IMR-90 (cell line): ENCODE measurements around the gene SGK1. TPM values are rescaled to one million over a fixed set of nuclear protein-coding genes. Genes with fewer than 3 reads are reported as not detected.

ENCODE experiments used
- ATAC-seq: fragments of 200-7000 bp; cut with Tn5 transposase; 2 replicates; pipeline ENCODE4 v1.9.1; 2020; ENCODE audit warnings: low read depth, mild to moderate bottlenecking, moderate library complexity
- BruUV-seq: library from RNA; stranded (reverse); fragments of 400-500 nt; replicated peaks from 2 replicates; lab custom pipeline; 2021; lab: Mats Ljungman, UMichigan
- CTCF ChIA-PET: fragments of 300-600 bp; formaldehyde crosslinking; extraction: SDS; loops from one replicate; lab custom pipeline; 2021; ENCODE audit warnings: antibody characterized with exemption; lab: Yijun Ruan, JAX
- POLR2A ChIA-PET: fragments of 300-600 bp; sonication (Branson Sonifier 250); formaldehyde crosslinking; loops from one replicate; lab custom pipeline; 2022; ENCODE audit warnings: antibody characterized with exemption; ENCODE audit not compliant: unreplicated experiment; lab: Charles Lee
- DNase-seq: peaks from one replicate; pipeline ENCODE4 v3.0.0; 2013
- H2AFZ ChIP-seq: replicated peaks from 2 replicates; pipeline ENCODE3; 2013; ENCODE audit warnings: low read length, mild to moderate bottlenecking; ENCODE audit not compliant: poor library complexity
- H2AK5ac ChIP-seq: 2 replicates; pipeline ENCODE4 v1.6.1; 2013; ENCODE audit warnings: low read depth, low read length, inconsistent platforms
- H2AK9ac ChIP-seq: replicated peaks from 2 replicates; pipeline ENCODE3; 2013; ENCODE audit warnings: mild to moderate bottlenecking, low read depth, low read length, moderate library complexity; ENCODE audit not compliant: poor library complexity
- H2BK120ac ChIP-seq: 2 replicates; pipeline ENCODE4 v1.6.1; 2013; ENCODE audit warnings: low read depth, low read length, inconsistent platforms
- H2BK15ac ChIP-seq: 3 replicates; pipeline ENCODE4 v1.6.1; 2013; ENCODE audit warnings: low read depth, low read length, inconsistent platforms
- H2BK20ac ChIP-seq: 2 replicates; pipeline ENCODE4 v1.6.1; 2013; ENCODE audit warnings: low read depth, mild to moderate bottlenecking, inconsistent platforms, low read length, moderate library complexity
- H2BK5ac ChIP-seq: 2 replicates; pipeline ENCODE4 v1.6.1; 2013; ENCODE audit warnings: mild to moderate bottlenecking, low read depth, low read length, inconsistent platforms; ENCODE audit not compliant: poor library complexity, severe bottlenecking
- H3K14ac ChIP-seq: replicated peaks from 2 replicates; pipeline ENCODE4 v1.6.1; 2013; ENCODE audit warnings: low read depth, low read length, inconsistent platforms
- H3K18ac ChIP-seq: 2 replicates; pipeline ENCODE4 v1.6.1; 2013; ENCODE audit warnings: low read depth, low read length, control low read depth
- H3K23ac ChIP-seq: 2 replicates; pipeline ENCODE4 v1.6.1; 2013; ENCODE audit warnings: low read depth, low read length, inconsistent platforms
- H3K27ac ChIP-seq: 2 replicates; pipeline ENCODE4 v1.5.1; 2013; ENCODE audit warnings: mild to moderate bottlenecking, control low read depth, low read length; ENCODE audit not compliant: insufficient read depth
- H3K27me3 ChIP-seq: 2 replicates; pipeline ENCODE4 v1.6.1; 2013; ENCODE audit warnings: low read length; ENCODE audit not compliant: control insufficient read depth, insufficient read depth
- H3K36me3 ChIP-seq: 2 replicates; pipeline ENCODE4 v1.6.1; 2013; ENCODE audit warnings: low read length, mixed read lengths; ENCODE audit not compliant: control insufficient read depth, insufficient read depth
- H3K4ac ChIP-seq: 2 replicates; pipeline ENCODE4 v1.6.1; 2013; ENCODE audit warnings: low read depth, low read length, inconsistent platforms
- H3K4me1 ChIP-seq: 2 replicates; pipeline ENCODE4 v1.6.1; 2013; ENCODE audit warnings: low read length, mixed read lengths; ENCODE audit not compliant: control insufficient read depth, insufficient read depth
- H3K4me2 ChIP-seq: 2 replicates; pipeline ENCODE4 v1.6.1; 2013; ENCODE audit warnings: low read depth, mild to moderate bottlenecking, control low read depth, low read length, moderate library complexity
- H3K4me3 ChIP-seq: 2 replicates; pipeline ENCODE4 v1.5.1; 2013; ENCODE audit warnings: low read depth, mild to moderate bottlenecking, control low read depth, low read length, moderate library complexity; ENCODE audit not compliant: insufficient read depth
- H3K56ac ChIP-seq: 2 replicates; pipeline ENCODE4 v1.6.1; 2013; ENCODE audit warnings: low read length, inconsistent platforms; ENCODE audit not compliant: insufficient read depth; ENCODE audit errors: extremely low read depth
- H3K79me1 ChIP-seq, 2 experiments: 2 replicates each; pipeline ENCODE4 v1.6.1; 2013; ENCODE audit warnings: low read length in 2 of 2, inconsistent platforms in 1 of 2, low read depth in 1 of 2
- H3K9ac ChIP-seq: 2 replicates; pipeline ENCODE4 v1.6.1; 2013; ENCODE audit warnings: low read depth, low read length, control low read depth
- H3K9me1 ChIP-seq: 2 replicates; pipeline ENCODE4 v1.6.1; 2013; ENCODE audit warnings: low read length, inconsistent platforms; ENCODE audit not compliant: insufficient read depth
- H3K9me3 ChIP-seq: 2 replicates; pipeline ENCODE4 v1.6.1; 2013; ENCODE audit warnings: low read length; ENCODE audit not compliant: control insufficient read depth, insufficient read depth
- H4K20me1 ChIP-seq: 2 replicates; pipeline ENCODE4 v1.6.1; 2013; ENCODE audit warnings: low read length, inconsistent platforms; ENCODE audit not compliant: insufficient read depth
- H4K5ac ChIP-seq: 2 replicates; pipeline ENCODE4 v1.6.1; 2013; ENCODE audit warnings: mild to moderate bottlenecking, low read depth, low read length, control low read depth
- H4K8ac ChIP-seq, 2 experiments: 2 replicates each; pipeline ENCODE4 v1.6.1; 2013; ENCODE audit warnings: low read depth in 2 of 2, low read length in 2 of 2, control low read depth in 1 of 2, inconsistent platforms in 1 of 2
- H4K91ac ChIP-seq: 2 replicates; pipeline ENCODE4 v1.6.1; 2013; ENCODE audit warnings: low read depth, low read length, inconsistent platforms; ENCODE audit not compliant: insufficient read depth
- BHLHE40 ChIP-seq: fragments of 150-350 bp; IDR thresholded peaks from 2 replicates; pipeline ENCODE4 v1.6.1; 2016; ENCODE audit warnings: mild to moderate bottlenecking, low read depth, low read length
- CEBPB ChIP-seq: IDR thresholded peaks from 2 replicates; pipeline ENCODE4 v1.6.1; 2012; ENCODE audit warnings: low read depth, low read length, improper control_type of control experiment
- ELK1 ChIP-seq: fragments of 150-350 bp; IDR thresholded peaks from 2 replicates; pipeline ENCODE4 v1.6.1; 2016; ENCODE audit warnings: low read depth, mild to moderate bottlenecking, low read length, moderate library complexity, borderline replicate concordance
- MAZ ChIP-seq: IDR thresholded peaks from 2 replicates; pipeline ENCODE4 v1.6.1; 2012; ENCODE audit warnings: low read depth, mild to moderate bottlenecking, low read length, improper control_type of control experiment, moderate library complexity, borderline replicate concordance
- NFE2L2 ChIP-seq: fragments of 150-350 bp; IDR thresholded peaks from 2 replicates; pipeline ENCODE4 v1.6.1; 2016; ENCODE audit warnings: low read depth, mild to moderate bottlenecking, low read length
- RAD21 ChIP-seq: IDR thresholded peaks from 2 replicates; pipeline ENCODE4 v1.6.1; 2012; ENCODE audit warnings: low read length, improper control_type of control experiment
- WGBS, 2 experiments: methylation state at CpG; one replicate each; pipeline versions ENCODE4 v1.1.5 to v1.1.7; 2013; ENCODE audit warnings: missing lambda C conversion rate in 2 of 2; ENCODE audit not compliant: insufficient read length in 1 of 2; ENCODE audit errors: extremely low coverage in 2 of 2; 5-methylcytosine and 5-hydroxymethylcytosine counted together
- dilution Hi-C: fragments of 300-500 bp; cut with HindIII; formaldehyde crosslinking; loops from one replicate; pipeline ENCODE4 v1.14.3; 2018; ENCODE audit warnings: low sequenced_read_pairs; ENCODE audit not compliant: unreplicated experiment
- in situ Hi-C: fragments of 300-500 bp; cut with MboI; formaldehyde crosslinking; loops from 3 replicates; pipeline ENCODE4 v1.14.3; 2019; ENCODE audit warnings: low sequenced_read_pairs, inconsistent platforms, mixed read lengths
- intact Hi-C: fragments of 100-400 bp; cut with micrococcal nuclease; formaldehyde crosslinking; loops from 2 replicates; pipeline ENCODE4 v1.10.0; 2022
- polyA plus RNA-seq, 3 experiments: library from polyadenylated mRNA; depleted of rRNA; stranded (reverse); fragments of >200 nt; gene quantifications; 2 replicates each; pipeline ENCODE4 v1.2.3, GENCODE V29; 2012; ENCODE audit warnings: low replicate concordance in 1 of 3
- total RNA-seq: library from RNA; depleted of rRNA; stranded (reverse); fragments of >200 nt; gene quantifications from 2 replicates; pipeline ENCODE4 v1.2.3, GENCODE V29; 2012

The SGK1 gene
- total and polyA plus RNA-seq, 2 of the 4 experiments (the other 2 are of a cell fraction) = 121 to 255 TPM

GRCh38 chr6:134247844-134248580 lies 69.9 kb downstream of the SGK1 start:
- no TSS peak for BruUV-seq
- no peak overlapping the region for H3K9ac ChIP-seq
- H3K23ac ChIP-seq = no peak overlapping the region
- WGBS, 2 experiments = no CpG with 5 or more reads among the region's 4 CpGs
- H3K4me1 ChIP-seq = peaks cover 10% of the 10 kb centered on the region
- no peak overlapping the region for H2BK15ac ChIP-seq
- no peak for DNase-seq
- POLR2A ChIA-PET = no interaction called here
- H3K18ac ChIP-seq = no peak overlapping the region
- H3K14ac ChIP-seq = no peak overlapping the region
- H4K8ac ChIP-seq = no peak overlapping the region
- no peak overlapping the region for H2AK9ac ChIP-seq
- TF ChIP-seq BHLHE40 = no peak
- TF ChIP-seq RAD21 = no peak
- no peak for TF ChIP-seq CEBPB
- TF ChIP-seq NFE2L2 = no peak
- no peak for TF ChIP-seq ELK1
- TF ChIP-seq MAZ = no peak
- no peak overlapping the region for H2BK5ac ChIP-seq
- H2BK120ac ChIP-seq = no peak overlapping the region
- no peaks in the 10 kb centered on the region for H3K79me1 ChIP-seq
- H3K9me3 ChIP-seq = no peaks in the 10 kb centered on the region
- no peak overlapping the region for H4K91ac ChIP-seq
- no peak overlapping the region for H4K5ac ChIP-seq
- dilution Hi-C loops (no loop called here), in situ Hi-C loops (no loop called here), intact Hi-C loops (no loop called here)
- H3K27ac ChIP-seq = no peak overlapping the region
- H3K36me3 ChIP-seq = no peaks in the 10 kb centered on the region
- no peaks in the 10 kb centered on the region for H3K27me3 ChIP-seq
- no peak overlapping the region for H3K4ac ChIP-seq
- CTCF ChIA-PET = no interaction called here
- H2AFZ ChIP-seq = no peak overlapping the region
- no peak overlapping the region for H3K56ac ChIP-seq
- no peak for ATAC-seq
- no peak overlapping the region for H3K4me2 ChIP-seq
- H4K20me1 ChIP-seq = no peaks in the 10 kb centered on the region
- H3K9me1 ChIP-seq = no peaks in the 10 kb centered on the region
- H3K4me3 ChIP-seq = no peak overlapping the region
- no peak overlapping the region for H2BK20ac ChIP-seq
- no peak overlapping the region for H2AK5ac ChIP-seq
